ENCODE data around the gene ZNF486. TPM values are rescaled to one million over a fixed set of nuclear protein-coding genes. Genes with fewer than 3 reads are reported as not detected.
"Not testable (repeated sequence)": the region's sequence is repeated elsewhere in the genome, so short reads cannot be mapped to it uniquely, and the experiment has no call there.

ZNF486 gene
- total RNA-seq, 1 donor from 2014 or later, result 11.5 TPM

DNA sequence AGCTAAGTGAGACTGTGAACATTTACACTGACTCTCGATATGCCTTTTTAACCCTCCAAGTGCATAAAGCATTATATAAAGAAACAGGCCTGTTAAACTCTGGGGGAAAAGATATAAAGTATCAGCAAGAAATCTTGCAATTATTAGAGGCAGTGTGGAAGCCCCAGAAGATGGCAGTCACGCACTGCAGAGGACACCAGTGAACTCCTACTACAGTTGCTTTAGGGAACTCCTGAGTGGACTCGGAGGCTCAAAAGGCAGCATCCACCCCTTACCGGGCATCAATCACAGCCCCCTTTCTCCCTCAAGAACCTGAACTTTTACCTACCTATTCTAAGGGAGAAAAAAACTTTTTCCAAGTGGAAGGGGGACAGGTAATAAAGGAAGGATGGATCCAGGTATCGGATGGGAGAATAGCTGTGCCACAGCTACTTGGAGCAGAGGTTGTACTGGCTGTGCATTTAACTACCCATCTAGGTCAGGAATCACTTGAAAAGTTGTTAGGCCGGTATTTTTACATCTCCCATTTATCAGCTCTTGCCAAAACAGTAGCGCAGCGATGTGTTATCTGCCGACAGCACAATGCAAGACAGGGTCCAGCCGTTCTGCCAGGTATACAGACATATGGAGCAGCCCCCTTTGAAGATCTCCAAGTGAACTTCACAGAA is 80.1 kb downstream of the ZNF486 start:
- Mint-ChIP-seq H3K27ac (ENCODE audit: unreplicated experiment) (no peak overlapping the region), H3K36me3 (ENCODE audit: low read depth, unreplicated experiment) (peaks cover 9% of the 10 kb centered on the region), H3K4me1 (ENCODE audit: unreplicated experiment) (no peaks in the 10 kb centered on the region), H3K27me3 (ENCODE audit: unreplicated experiment) (peaks cover 2% of the 10 kb centered on the region), H3K9me3 (ENCODE audit: unreplicated experiment) (peaks cover 4% of the 10 kb centered on the region), H3K4me3 (ENCODE audit: unreplicated experiment) (no peak overlapping the region)
- peak; percentile 45 for DNase-seq (ENCODE audit: low spot score)
- TF ChIP-seq, protein P1, sequence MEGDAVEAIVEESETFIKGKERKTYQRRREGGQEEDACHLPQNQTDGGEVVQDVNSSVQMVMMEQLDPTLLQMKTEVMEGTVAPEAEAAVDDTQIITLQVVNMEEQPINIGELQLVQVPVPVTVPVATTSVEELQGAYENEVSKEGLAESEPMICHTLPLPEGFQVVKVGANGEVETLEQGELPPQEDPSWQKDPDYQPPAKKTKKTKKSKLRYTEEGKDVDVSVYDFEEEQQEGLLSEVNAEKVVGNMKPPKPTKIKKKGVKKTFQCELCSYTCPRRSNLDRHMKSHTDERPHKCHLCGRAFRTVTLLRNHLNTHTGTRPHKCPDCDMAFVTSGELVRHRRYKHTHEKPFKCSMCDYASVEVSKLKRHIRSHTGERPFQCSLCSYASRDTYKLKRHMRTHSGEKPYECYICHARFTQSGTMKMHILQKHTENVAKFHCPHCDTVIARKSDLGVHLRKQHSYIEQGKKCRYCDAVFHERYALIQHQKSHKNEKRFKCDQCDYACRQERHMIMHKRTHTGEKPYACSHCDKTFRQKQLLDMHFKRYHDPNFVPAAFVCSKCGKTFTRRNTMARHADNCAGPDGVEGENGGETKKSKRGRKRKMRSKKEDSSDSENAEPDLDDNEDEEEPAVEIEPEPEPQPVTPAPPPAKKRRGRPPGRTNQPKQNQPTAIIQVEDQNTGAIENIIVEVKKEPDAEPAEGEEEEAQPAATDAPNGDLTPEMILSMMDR (IDR thresholded peaks at IDR 0.05; ENCODE audit: unreplicated experiment), result no peak

DNA sequence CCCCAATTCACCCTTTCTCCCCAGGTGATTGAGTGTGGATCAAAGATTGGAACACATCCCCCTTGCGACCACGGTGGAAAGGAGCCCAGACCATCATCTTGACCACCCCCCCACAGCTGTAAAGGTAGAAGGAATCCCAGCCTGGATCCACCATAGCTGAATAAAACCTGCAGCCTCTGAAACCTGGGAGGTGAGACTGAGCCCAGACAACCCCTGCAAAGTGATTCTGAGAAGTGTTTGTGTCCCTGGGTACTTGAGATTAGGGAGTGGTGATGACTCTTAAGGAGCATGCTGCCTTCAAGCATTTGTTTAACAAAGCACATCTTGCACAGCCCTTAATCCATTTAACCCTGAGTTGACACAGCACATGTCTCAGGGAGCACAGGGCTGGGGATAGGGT is 81.2 kb downstream of the ZNF486 start:
- H3K4me1 Mint-ChIP-seq (ENCODE audit: unreplicated experiment); H3K27ac Mint-ChIP-seq (ENCODE audit: unreplicated experiment); H3K27me3 Mint-ChIP-seq (ENCODE audit: unreplicated experiment); H3K4me3 Mint-ChIP-seq (ENCODE audit: unreplicated experiment); H3K36me3 Mint-ChIP-seq (ENCODE audit: low read depth, unreplicated experiment); H3K9me3 Mint-ChIP-seq (ENCODE audit: unreplicated experiment); DNase-seq (ENCODE audit: low spot score): not testable (repeated sequence)

Other genes with a start within 250 kb of the ZNF486 start
- gene ZNF682, start 127.7 kb upstream of the ZNF486 start, total RNA-seq (ENCODE audit: unreplicated experiment), result 25.6 TPM
- 16.7 TPM for gene ZNF90, start 89.2 kb upstream of the ZNF486 start, total RNA-seq (ENCODE audit: unreplicated experiment)